H1 (cell line): ENCODE results near the gene PINLYP. TPM values are rescaled to one million over a fixed set of nuclear protein-coding genes. Genes with fewer than 3 reads are reported as not detected.

Source experiments
- E2F6 ChIP-seq: IDR thresholded peaks from 2 replicates; pipeline ENCODE4 v1.6.1; 2012; ENCODE audit warnings: inconsistent platforms
- NANOG ChIP-seq: IDR thresholded peaks from 2 replicates; pipeline ENCODE4 v1.6.1; 2011; ENCODE audit warnings: low read length, low read depth, mild to moderate bottlenecking, inconsistent platforms; ENCODE audit not compliant: insufficient read depth, poor library complexity, severe bottlenecking
- RNF2 ChIP-seq: fragments of 200-900, 300-1000 bp; sonication (generic); IDR thresholded peaks from 2 replicates; pipeline ENCODE4 v1.7.1; 2016; ENCODE audit warnings: borderline replicate concordance, low read depth, mild to moderate bottlenecking, antibody characterized with exemption, low read length; ENCODE audit not compliant: poor library complexity, severe bottlenecking; ENCODE audit errors: missing control alignments
- TAF1 ChIP-seq: IDR thresholded peaks from 2 replicates; pipeline ENCODE4 v1.6.1; 2011; ENCODE audit warnings: mild to moderate bottlenecking, low read depth, low read length
- polyA plus RNA-seq, 7 experiments: library from polyadenylated mRNA; depleted of rRNA in 3 of 7; stranded (reverse) in 5 of 7; unstranded in 2 of 7; fragments of >200 nt in 5 of 7; fragments of 200-250 nt in 2 of 7; gene quantifications; 1 replicate in 5 of 7; 2 replicates in 1 of 7; 4 replicates in 1 of 7; pipeline versions ENCODE4 v1.2.1 to v1.2.3, GENCODE V29; 2011 to 2013; ENCODE audit warnings: missing spikeins in 2 of 7, mixed read lengths in 2 of 7
- total RNA-seq: library from RNA; stranded (reverse); fragmentation: NEBNext Ultra II Directional; extraction: Animal tissue kit (Norgen Biotek cat#: 25700); gene quantifications from 2 replicates; pipeline ENCODE4 v1.2.1, GENCODE V29; 2021
- TF ChIP-seq, protein P1 (sequence below), 3 experiments: IDR thresholded peaks; 1 replicate in 2 of 3; 2 replicates in 1 of 3; pipeline versions ENCODE4 v1.5.1 to v1.6.1; 2011; ENCODE audit warnings: low read length in 3 of 3, mild to moderate bottlenecking in 3 of 3, inconsistent platforms in 2 of 3, low read depth in 1 of 3, moderate library complexity in 1 of 3; ENCODE audit not compliant: insufficient read depth in 1 of 3; ENCODE audit errors: control extremely low read depth in 1 of 3

The PINLYP gene
- total and polyA plus RNA-seq, 2 of the 8 experiments (the other 6 are each of a cell fraction or from before 2014, with no cell fraction given), result 7.5 to 31.3 TPM

GRCh38 chr19:43626838-43627237 is 51.2 kb downstream of the PINLYP start (continued):
- TF ChIP-seq, protein P1, sequence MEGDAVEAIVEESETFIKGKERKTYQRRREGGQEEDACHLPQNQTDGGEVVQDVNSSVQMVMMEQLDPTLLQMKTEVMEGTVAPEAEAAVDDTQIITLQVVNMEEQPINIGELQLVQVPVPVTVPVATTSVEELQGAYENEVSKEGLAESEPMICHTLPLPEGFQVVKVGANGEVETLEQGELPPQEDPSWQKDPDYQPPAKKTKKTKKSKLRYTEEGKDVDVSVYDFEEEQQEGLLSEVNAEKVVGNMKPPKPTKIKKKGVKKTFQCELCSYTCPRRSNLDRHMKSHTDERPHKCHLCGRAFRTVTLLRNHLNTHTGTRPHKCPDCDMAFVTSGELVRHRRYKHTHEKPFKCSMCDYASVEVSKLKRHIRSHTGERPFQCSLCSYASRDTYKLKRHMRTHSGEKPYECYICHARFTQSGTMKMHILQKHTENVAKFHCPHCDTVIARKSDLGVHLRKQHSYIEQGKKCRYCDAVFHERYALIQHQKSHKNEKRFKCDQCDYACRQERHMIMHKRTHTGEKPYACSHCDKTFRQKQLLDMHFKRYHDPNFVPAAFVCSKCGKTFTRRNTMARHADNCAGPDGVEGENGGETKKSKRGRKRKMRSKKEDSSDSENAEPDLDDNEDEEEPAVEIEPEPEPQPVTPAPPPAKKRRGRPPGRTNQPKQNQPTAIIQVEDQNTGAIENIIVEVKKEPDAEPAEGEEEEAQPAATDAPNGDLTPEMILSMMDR (IDR thresholded peaks at IDR 0.05; ENCODE audit: control extremely low read depth in 1 of 3, insufficient read depth in 1 of 3, low read depth in 1 of 3, low read length in 3 of 3), result no peak
- TF ChIP-seq TAF1 (no peak), RNF2 (no peak), E2F6 (no peak), NANOG (no peak)
- TF ChIP-seq, all 59 proteins: peak for 0
